Lower leg skin (tissue), 4 donors: Measurements from ENCODE around the gene C1orf167. TPM values are rescaled to one million over a fixed set of nuclear protein-coding genes. Genes with fewer than 3 reads are reported as not detected.
A peak's percentile ranks its signal among the peaks of the same experiment; 100 is the strongest.

ENCODE experiments used
- DNase-seq, 2 donors: peaks; one replicate each; pipeline ENCODE4 v3.0.0-alpha.2; 2019; ENCODE audit warnings: low spot score in 2 of 2
- H3K4me3 ChIP-seq: fragments of 200-600 bp; sonication (generic); 2 replicates; pipeline ENCODE4 v1.5.1; 2017; ENCODE audit warnings: mild to moderate bottlenecking, low read depth; ENCODE audit not compliant: poor library complexity, severe bottlenecking
- CTCF ChIP-seq, 3 donors: fragments of 450-650 bp; IDR thresholded peaks; one replicate each; pipeline ENCODE4 v1.5.1; 2016; ENCODE audit warnings: antibody characterized with exemption in 3 of 3, mild to moderate bottlenecking in 3 of 3, moderate library complexity in 2 of 3
- POLR2A ChIP-seq, 2 donors: fragments of 450-650 bp; IDR thresholded peaks; one replicate each; pipeline ENCODE4 v1.6.1; 2016 to 2017; ENCODE audit warnings: antibody characterized with exemption in 2 of 2, mild to moderate bottlenecking in 1 of 2, moderate library complexity in 1 of 2
- WGBS, 2 donors: methylation state at CpG; one replicate each; pipeline ENCODE4 v1.1.5; 2018; 5-methylcytosine and 5-hydroxymethylcytosine counted together
- intact Hi-C: fragments of 100-400 bp; cut with DNase I; formaldehyde crosslinking; loops from one replicate; pipeline ENCODE4 v1.15.0; 2023; ENCODE audit warnings: low total_unique reads
- total RNA-seq, 4 donors: library from RNA; depleted of rRNA; stranded (reverse); fragments of >200 nt; gene quantifications; one replicate each; pipeline ENCODE4 v1.1.0, GENCODE V29; 2016

The C1orf167 gene
- total RNA-seq, 4 donors from 2014 or later: 1.6 to 2.8 TPM; not detected in 2

- no peak for DNase-seq
- intact Hi-C loops: no loop called here
- 57 to 63% methylated on average over 12 to 13 of the region's 13 CpGs for WGBS, 2 donors
- TF ChIP-seq POLR2A (IDR thresholded peaks at IDR 0.05) (no peak), CTCF (IDR thresholded peaks at IDR 0.05) (no peak)
- no peak overlapping the region for H3K4me3 ChIP-seq
Observed at GRCh38 chr1:11789126-11790067, 27.4 kb downstream of the C1orf167 start.

- 65 to 72% methylated on average over 18 to 20 of the region's 20 CpGs for WGBS, 2 donors
- H3K4me3 ChIP-seq: no peak overlapping the region
Observed at GRCh38 chr1:11790101-11790879, 28.3 kb downstream of the C1orf167 start.

GRCh38 chr1:11790880-11791715, 29.1 kb downstream of the C1orf167 start:
- intact Hi-C loops: no loop called here
- 48 to 49% methylated on average over 17 to 19 of the region's 19 CpGs for WGBS, 2 donors
- H3K4me3 ChIP-seq: no peak overlapping the region
- DNase-seq: peak; percentile 92 to 97
- TF ChIP-seq CTCF (IDR thresholded peaks at IDR 0.05): no peak
- no peak for TF ChIP-seq POLR2A (IDR thresholded peaks at IDR 0.05)

More at GRCh38 chr1:11790101-11790879, 28.3 kb downstream of the C1orf167 start:
- no peak for DNase-seq
- TF ChIP-seq CTCF (IDR thresholded peaks at IDR 0.05) (no peak), POLR2A (IDR thresholded peaks at IDR 0.05) (no peak)
- intact Hi-C loops: no loop called here

GRCh38 chr1:11792106-11792505, 30.1 kb downstream of the C1orf167 start:
- no peak for TF ChIP-seq CTCF (IDR thresholded peaks at IDR 0.05)
- no peak for TF ChIP-seq POLR2A (IDR thresholded peaks at IDR 0.05)
- no peak overlapping the region for H3K4me3 ChIP-seq
- 78 to 86% methylated on average over 11 of the region's 11 CpGs for WGBS, 2 donors
- intact Hi-C loops: no loop called here
- DNase-seq: no peak

DNA sequence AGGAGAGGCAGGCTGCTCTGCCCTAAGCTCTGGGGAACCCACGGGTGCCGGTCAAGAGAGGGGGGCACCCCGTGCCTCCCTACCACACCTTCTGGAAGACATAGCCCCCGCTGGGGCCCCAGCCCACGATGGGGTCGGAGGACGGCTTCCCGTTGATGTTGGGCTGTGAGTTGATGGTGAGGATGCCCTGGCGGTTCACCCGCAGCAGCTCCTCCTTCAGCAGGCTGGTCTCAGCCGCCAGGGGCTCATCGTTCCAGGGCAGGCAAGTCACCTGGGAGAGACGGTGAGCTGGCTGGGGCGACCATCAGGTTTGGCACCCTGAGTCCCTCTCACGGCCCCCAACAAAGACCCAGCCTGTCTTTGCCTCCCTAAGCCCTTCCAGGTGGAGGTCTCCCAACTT, 31.8 kb downstream of the C1orf167 start:
- no peak for DNase-seq
- 92 to 94% methylated on average over 14 to 15 of the region's 15 CpGs for WGBS, 2 donors
- intact Hi-C loops: no loop called here
- H3K4me3 ChIP-seq: no peak overlapping the region
- TF ChIP-seq CTCF (IDR thresholded peaks at IDR 0.05) (no peak), POLR2A (IDR thresholded peaks at IDR 0.05) (no peak)
